Ammon's horn (tissue), 1 donor: Measurements from ENCODE around the gene FTL.

Source experiments
- DNase-seq: peaks from one replicate; pipeline ENCODE4 v3.0.0-alpha.2; 2016; ENCODE audit warnings: low spot score

The FTL gene

GRCh38 chr19:48965806-48966540 is 864 bp downstream of the FTL start:
- DNase-seq, result peak; percentile 96

GRCh38 chr19:48966541-48967345 is 1.6 kb downstream of the FTL start:
- DNase-seq, result no peak

- peak; percentile 80 for DNase-seq
Measured at GRCh38 chr19:48967346-48968178, 2.5 kb downstream of the FTL start.

- DNase-seq, result no peak
Measured at GRCh38 chr19:48968179-48968661, 3.1 kb downstream of the FTL start.

- DNase-seq, result no peak
Measured at GRCh38 chr19:48968813-48969218, 3.7 kb downstream of the FTL start.

GRCh38 chr19:48969276-48970138 is 4.4 kb downstream of the FTL start:
- no peak for DNase-seq

GRCh38 chr19:48970139-48970766 is 5.1 kb downstream of the FTL start:
- no peak for DNase-seq

GRCh38 chr19:48970923-48971395 is 5.8 kb downstream of the FTL start:
- peak; percentile 85 for DNase-seq

GRCh38 chr19:48975947-48976847 is 11.1 kb downstream of the FTL start:
- DNase-seq, result no peak

GRCh38 chr19:48977061-48977460 is 12.0 kb downstream of the FTL start:
- no peak for DNase-seq

GRCh38 chr19:48982280-48982679 is 17.2 kb downstream of the FTL start:
- no peak for DNase-seq

GRCh38 chr19:48985711-48986110 is 20.6 kb downstream of the FTL start:
- DNase-seq, result no peak

GRCh38 chr19:48986211-48986610 is 21.1 kb downstream of the FTL start:
- no peak for DNase-seq

- no peak for DNase-seq
Measured at GRCh38 chr19:48987323-48987722, 22.2 kb downstream of the FTL start.

GRCh38 chr19:48988286-48988685 is 23.2 kb downstream of the FTL start:
- no peak for DNase-seq

GRCh38 chr19:48988860-48989259 is 23.8 kb downstream of the FTL start:
- no peak for DNase-seq

GRCh38 chr19:48989701-48990291 is 24.7 kb downstream of the FTL start:
- peak; percentile 54 for DNase-seq

- no peak for DNase-seq
Measured at GRCh38 chr19:48990400-48990799, 25.3 kb downstream of the FTL start.

GRCh38 chr19:48991011-48991609 is 26.0 kb downstream of the FTL start:
- no peak for DNase-seq
